Astrocyte of the cerebellum (primary cell): Measurements from ENCODE around the gene SPAST.
"Not testable (repeated sequence)": the region's sequence is repeated elsewhere in the genome, so short reads cannot be mapped to it uniquely, and the experiment has no call there.

Experiments
- DNase-seq: peaks from one replicate; pipeline ENCODE4 v3.0.0-alpha.2; 2011; ENCODE audit warnings: low read depth
- H3K4me3 ChIP-seq: 2 replicates; pipeline ENCODE4 v1.5.1; 2011; ENCODE audit warnings: mild to moderate bottlenecking, low read depth, low read length, moderate library complexity
- in situ Hi-C: cut with HindIII; loops from 2 replicates; pipeline ENCODE4 v1.10.0; 2017; ENCODE audit warnings: low sequenced_read_pairs
- TF ChIP-seq, protein P1 (sequence below): IDR thresholded peaks from 2 replicates; pipeline ENCODE4 v1.5.1; 2012; ENCODE audit warnings: low read length, low read depth, moderate library complexity, mild to moderate bottlenecking; ENCODE audit errors: missing control alignments

The SPAST gene, protein sequence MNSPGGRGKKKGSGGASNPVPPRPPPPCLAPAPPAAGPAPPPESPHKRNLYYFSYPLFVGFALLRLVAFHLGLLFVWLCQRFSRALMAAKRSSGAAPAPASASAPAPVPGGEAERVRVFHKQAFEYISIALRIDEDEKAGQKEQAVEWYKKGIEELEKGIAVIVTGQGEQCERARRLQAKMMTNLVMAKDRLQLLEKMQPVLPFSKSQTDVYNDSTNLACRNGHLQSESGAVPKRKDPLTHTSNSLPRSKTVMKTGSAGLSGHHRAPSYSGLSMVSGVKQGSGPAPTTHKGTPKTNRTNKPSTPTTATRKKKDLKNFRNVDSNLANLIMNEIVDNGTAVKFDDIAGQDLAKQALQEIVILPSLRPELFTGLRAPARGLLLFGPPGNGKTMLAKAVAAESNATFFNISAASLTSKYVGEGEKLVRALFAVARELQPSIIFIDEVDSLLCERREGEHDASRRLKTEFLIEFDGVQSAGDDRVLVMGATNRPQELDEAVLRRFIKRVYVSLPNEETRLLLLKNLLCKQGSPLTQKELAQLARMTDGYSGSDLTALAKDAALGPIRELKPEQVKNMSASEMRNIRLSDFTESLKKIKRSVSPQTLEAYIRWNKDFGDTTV

GRCh38 chr2:32063310-32064020 is at the start of gene SPAST:
TSS of gene SPAST (plus strand) at chr2:32063556. CDS start at chr2:32063832, 276 bp downstream.
- peak; percentile 88 for DNase-seq
- TF ChIP-seq, protein P1, sequence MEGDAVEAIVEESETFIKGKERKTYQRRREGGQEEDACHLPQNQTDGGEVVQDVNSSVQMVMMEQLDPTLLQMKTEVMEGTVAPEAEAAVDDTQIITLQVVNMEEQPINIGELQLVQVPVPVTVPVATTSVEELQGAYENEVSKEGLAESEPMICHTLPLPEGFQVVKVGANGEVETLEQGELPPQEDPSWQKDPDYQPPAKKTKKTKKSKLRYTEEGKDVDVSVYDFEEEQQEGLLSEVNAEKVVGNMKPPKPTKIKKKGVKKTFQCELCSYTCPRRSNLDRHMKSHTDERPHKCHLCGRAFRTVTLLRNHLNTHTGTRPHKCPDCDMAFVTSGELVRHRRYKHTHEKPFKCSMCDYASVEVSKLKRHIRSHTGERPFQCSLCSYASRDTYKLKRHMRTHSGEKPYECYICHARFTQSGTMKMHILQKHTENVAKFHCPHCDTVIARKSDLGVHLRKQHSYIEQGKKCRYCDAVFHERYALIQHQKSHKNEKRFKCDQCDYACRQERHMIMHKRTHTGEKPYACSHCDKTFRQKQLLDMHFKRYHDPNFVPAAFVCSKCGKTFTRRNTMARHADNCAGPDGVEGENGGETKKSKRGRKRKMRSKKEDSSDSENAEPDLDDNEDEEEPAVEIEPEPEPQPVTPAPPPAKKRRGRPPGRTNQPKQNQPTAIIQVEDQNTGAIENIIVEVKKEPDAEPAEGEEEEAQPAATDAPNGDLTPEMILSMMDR = peak; percentile 50
- H3K4me3 ChIP-seq = peak within 1 kb of the TSS; percentile 71
- in situ Hi-C loops = no loop called here

- DNase-seq, in situ Hi-C loops, H3K4me3 ChIP-seq: not testable (repeated sequence)
Observed at GRCh38 chr2:32018789-32019482, 44.4 kb upstream of the SPAST start.

GRCh38 chr2:32034198-32034887 is 29.0 kb upstream of the SPAST start:
- DNase-seq, H3K4me3 ChIP-seq, in situ Hi-C loops: not testable (repeated sequence)

DNA sequence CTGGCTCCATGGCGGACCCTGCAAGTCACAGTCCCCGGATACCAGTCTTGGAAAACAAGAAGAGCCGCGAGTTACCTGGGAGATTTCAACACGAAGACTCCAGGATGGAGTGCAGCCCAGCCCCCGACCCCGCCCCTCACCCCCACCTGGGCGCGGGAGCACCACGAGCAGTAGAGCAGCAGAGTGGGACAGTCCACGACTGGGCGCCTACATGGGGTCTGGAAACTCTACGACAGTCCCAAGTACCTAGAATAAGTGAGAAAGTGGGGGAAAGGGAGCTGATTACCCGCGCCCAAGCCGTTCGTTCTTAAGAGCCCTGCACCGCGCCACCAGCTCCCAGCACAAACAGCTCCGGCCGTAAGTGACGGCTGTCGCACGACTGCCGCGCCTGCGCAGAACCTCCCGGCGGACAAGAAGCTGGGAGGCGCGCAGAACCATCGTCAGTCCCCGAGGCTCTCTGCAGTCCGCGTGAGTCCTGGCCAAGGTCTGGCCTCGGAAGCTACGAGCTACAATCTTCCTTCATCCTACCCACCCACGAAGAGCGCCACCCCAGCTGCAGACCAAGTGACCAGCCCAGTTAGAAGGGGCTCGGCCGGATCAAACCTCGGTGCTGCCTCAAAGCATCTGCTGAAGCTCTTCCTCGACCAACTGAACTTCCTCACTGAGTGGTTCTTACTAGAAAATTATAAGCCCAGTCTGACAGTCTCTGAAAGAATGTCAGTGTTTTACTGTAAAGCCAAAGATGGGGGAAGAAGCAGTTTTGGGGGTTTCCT is 23.7 kb upstream of the SPAST start, which contains the start of gene DPY30:
DPY30 (minus strand) TSS at position 359 of the 773 bp plus-strand sequence; CDS start at position 10, 349 bp downstream.
- in situ Hi-C loops = no loop called here
- H3K4me3 ChIP-seq = peak within 1 kb of the TSS; percentile 80
- TF ChIP-seq, protein P1 = peak; percentile 5
- DNase-seq = peak; percentile 79

DNA sequence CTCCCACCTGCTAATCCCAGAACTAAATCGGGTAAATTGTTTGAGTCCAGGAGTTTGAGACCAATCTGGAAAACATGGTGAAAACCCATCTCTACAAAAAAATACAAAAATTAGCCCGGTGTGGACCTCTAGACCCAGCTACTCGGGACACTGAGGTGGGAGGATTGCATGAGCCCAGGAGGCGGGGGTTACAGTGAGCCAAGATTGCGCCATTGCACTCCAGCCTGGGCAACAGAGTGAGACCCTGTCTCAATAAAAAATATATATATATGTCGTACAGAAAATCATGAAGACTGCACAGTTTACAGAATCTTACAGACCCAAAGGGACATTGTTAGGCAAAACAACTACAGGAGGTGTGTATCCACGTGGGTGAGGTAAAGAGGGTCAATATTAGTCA is 19.8 kb upstream of the SPAST start:
- H3K4me3 ChIP-seq = no peak overlapping the region
- no peak for DNase-seq
- in situ Hi-C loops = no loop called here
- TF ChIP-seq, protein P1 = no peak

DNA sequence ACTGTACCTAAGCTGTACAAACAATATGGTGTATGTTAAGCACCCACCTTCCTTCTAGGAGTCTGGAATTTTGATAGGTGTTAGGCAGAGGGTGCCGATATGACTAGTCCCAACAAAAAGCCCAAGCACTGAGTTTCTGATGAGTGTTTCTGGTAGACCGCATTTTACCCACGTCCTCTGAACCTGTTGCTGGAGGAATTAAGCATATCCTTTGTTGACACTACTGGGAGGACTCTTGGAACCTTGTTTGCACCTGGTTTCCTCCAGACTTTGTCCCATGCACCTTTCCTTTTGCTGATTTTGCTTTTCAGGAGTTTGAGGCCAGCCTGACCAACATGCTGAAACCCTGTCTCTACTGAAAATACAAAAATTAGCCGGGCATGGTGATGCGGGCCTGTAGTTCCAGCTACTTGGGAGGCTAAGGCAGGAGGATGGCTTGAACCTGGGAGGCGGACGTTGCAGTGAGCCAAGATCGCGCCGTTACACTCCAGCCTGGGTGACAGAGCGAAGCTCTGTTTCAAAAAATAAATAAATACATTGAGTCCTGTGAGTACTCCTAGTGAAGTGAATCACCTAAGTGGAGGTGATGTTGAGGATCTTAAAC is 11.4 kb upstream of the SPAST start:
- in situ Hi-C loops = no loop called here

GRCh38 chr2:32054583-32054982 is 8.8 kb upstream of the SPAST start:
- H3K4me3 ChIP-seq, in situ Hi-C loops, DNase-seq: not testable (repeated sequence)

More for the DNA sequence above, 11.4 kb upstream of the SPAST start:
- TF ChIP-seq, protein P1 = no peak
- no peak for DNase-seq
- H3K4me3 ChIP-seq = no peak overlapping the region
